DND-41 (cell line): ENCODE results near the gene PAIP2.

Source experiments
- CTCF ChIP-seq: IDR thresholded peaks from 2 replicates; pipeline ENCODE4 v1.5.1; 2012; ENCODE audit warnings: borderline replicate concordance, low read length, moderate library complexity, mild to moderate bottlenecking; ENCODE audit not compliant: poor library complexity, severe bottlenecking; ENCODE audit errors: extremely low read depth
- EZH2 ChIP-seq: IDR thresholded peaks from 3 replicates; pipeline ENCODE4 v1.6.1; 2012; ENCODE audit warnings: borderline replicate concordance, low read depth, mild to moderate bottlenecking, moderate library complexity, low read length, inconsistent platforms; ENCODE audit not compliant: severe bottlenecking

GRCh38 chr5:139401546-139401945 lies 59.9 kb downstream of the PAIP2 start:
- no peak for TF ChIP-seq EZH2
- TF ChIP-seq CTCF = no peak
